Lung (tissue), 12 donors: ENCODE measurements around the gene KIF25. TPM values are rescaled to one million over a fixed set of nuclear protein-coding genes. Genes with fewer than 3 reads are reported as not detected.

Experiments used
- ATAC-seq: fragments of 200-7000 bp; cut with Tn5 transposase; one replicate; pipeline ENCODE4 v1.9.1; 2020; ENCODE audit warnings: moderate number of reproducible peaks; ENCODE audit not compliant: insufficient read depth, low FRiP score
- DNase-seq, 3 donors: peaks; one replicate each; pipeline ENCODE4 v3.0.0-alpha.2; 2013 to 2017
- H3K27ac ChIP-seq, 2 donors: one replicate each; pipeline ENCODE4 v1.5.1; 2013; ENCODE audit warnings: mild to moderate bottlenecking in 2 of 2, moderate library complexity in 2 of 2, control low read depth in 1 of 2, inconsistent platforms in 1 of 2, low read depth in 1 of 2, low read length in 1 of 2
- H3K27me3 ChIP-seq, 3 donors: one replicate each; pipeline ENCODE4 v1.5.1; 2013; ENCODE audit warnings: low read length in 2 of 3; ENCODE audit not compliant: control insufficient read depth in 3 of 3, insufficient read depth in 3 of 3
- H3K36me3 ChIP-seq, 4 donors: one replicate each; pipeline ENCODE4 v1.5.1; 2013; ENCODE audit warnings: low read length in 4 of 4, mild to moderate bottlenecking in 1 of 4, moderate library complexity in 1 of 4; ENCODE audit not compliant: control insufficient read depth in 4 of 4, insufficient read depth in 4 of 4
- H3K4me1 ChIP-seq, 5 donors: one replicate each; pipeline ENCODE4 v1.5.1; 2013; ENCODE audit warnings: low read length in 5 of 5, mild to moderate bottlenecking in 2 of 5, moderate library complexity in 1 of 5; ENCODE audit not compliant: control insufficient read depth in 5 of 5, insufficient read depth in 5 of 5
- H3K4me3 ChIP-seq: one replicate; pipeline ENCODE4 v1.5.1; 2013; ENCODE audit warnings: mild to moderate bottlenecking, control low read depth, moderate library complexity
- H3K9ac ChIP-seq, 2 donors: one replicate each; pipeline ENCODE4 v1.5.1; 2013; ENCODE audit warnings: low read length in 2 of 2, control low read depth in 1 of 2; ENCODE audit not compliant: insufficient read depth in 1 of 2
- H3K9me3 ChIP-seq, 4 donors: one replicate each; pipeline ENCODE4 v1.5.1; 2013; ENCODE audit warnings: low read length in 3 of 4, mild to moderate bottlenecking in 1 of 4, moderate library complexity in 1 of 4; ENCODE audit not compliant: control insufficient read depth in 4 of 4, insufficient read depth in 3 of 4
- WGBS, 2 donors: extraction: QIAGEN DNeasy Blood & Tissue Kit; methylation state at CpG; one replicate each; pipeline ENCODE4 v1.1.7; 2013; 5-methylcytosine and 5-hydroxymethylcytosine counted together
- polyA plus RNA-seq, 2 donors: library from polyadenylated mRNA; stranded (reverse); fragments of 200-250 nt; gene quantifications; one replicate each; pipeline ENCODE4 v1.2.1, GENCODE V29; 2013
- total RNA-seq, 2 donors: library from RNA; depleted of rRNA in 1 of 2; stranded (reverse); fragments of >200 nt in 1 of 2; gene quantifications; one replicate each; pipeline ENCODE4 v1.2.1, GENCODE V29; 2014 to 2021
- TF ChIP-seq, protein P1 (sequence below): IDR thresholded peaks from 2 replicates; pipeline ENCODE4 v1.5.1; 2012; ENCODE audit warnings: mild to moderate bottlenecking; ENCODE audit errors: control extremely low read depth, extremely low read depth
- donor health status: control.
- donor health status: control.
- donor health status: Bipolar disorder and iron deficiency.
- donor health status: healthy.
- donor health status: DM: yes; HTN: yes; CAD: no.

Gene KIF25
- total and polyA plus RNA-seq, 4 donors = 0.24 to 5.3 (median 0.53) TPM

DNA sequence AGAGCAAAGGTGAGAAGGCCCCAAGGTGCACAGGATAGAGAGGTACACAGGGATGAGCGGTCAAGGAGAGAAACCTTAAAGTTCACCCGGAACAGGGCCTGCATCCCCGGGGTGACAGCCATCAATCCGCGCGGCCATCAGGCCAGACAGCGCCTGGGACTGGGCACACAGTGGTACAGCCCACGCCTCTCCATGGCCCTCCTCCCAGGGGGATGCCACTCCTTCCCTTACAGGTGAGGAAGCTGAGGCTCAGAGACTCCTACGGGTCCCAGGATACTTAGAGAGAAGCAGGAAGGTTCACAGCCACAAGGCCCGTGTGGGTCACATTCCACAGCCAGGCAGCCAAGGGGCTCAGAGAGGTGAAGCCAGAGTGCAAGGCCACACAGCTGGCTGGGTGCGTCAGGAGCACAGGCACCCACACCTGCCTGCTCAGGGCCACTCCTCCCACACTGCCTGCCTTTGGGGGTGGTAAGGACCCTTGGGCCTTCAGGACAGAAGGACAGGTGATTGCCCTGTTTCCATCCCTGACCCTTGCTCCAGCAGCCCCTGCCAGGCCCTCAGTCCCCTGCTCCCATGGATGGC lies 66.8 kb downstream of the KIF25 start:
- Histone ChIP-seq H3K9me3 (no peaks in the 10 kb centered on the region), H3K36me3 (no peaks in the 10 kb centered on the region), H3K4me3 (no peak overlapping the region), H3K4me1 (peaks cover 0 to 9% (median 2%) of the 10 kb centered on the region in 5 donors), H3K27ac (no peak overlapping the region), H3K9ac (no peak overlapping the region), H3K27me3 (no peaks in the 10 kb centered on the region)
- 94% methylated on average over 11 of the region's 11 CpGs for WGBS, 2 donors
- no peak for DNase-seq
- TF ChIP-seq, protein P1, sequence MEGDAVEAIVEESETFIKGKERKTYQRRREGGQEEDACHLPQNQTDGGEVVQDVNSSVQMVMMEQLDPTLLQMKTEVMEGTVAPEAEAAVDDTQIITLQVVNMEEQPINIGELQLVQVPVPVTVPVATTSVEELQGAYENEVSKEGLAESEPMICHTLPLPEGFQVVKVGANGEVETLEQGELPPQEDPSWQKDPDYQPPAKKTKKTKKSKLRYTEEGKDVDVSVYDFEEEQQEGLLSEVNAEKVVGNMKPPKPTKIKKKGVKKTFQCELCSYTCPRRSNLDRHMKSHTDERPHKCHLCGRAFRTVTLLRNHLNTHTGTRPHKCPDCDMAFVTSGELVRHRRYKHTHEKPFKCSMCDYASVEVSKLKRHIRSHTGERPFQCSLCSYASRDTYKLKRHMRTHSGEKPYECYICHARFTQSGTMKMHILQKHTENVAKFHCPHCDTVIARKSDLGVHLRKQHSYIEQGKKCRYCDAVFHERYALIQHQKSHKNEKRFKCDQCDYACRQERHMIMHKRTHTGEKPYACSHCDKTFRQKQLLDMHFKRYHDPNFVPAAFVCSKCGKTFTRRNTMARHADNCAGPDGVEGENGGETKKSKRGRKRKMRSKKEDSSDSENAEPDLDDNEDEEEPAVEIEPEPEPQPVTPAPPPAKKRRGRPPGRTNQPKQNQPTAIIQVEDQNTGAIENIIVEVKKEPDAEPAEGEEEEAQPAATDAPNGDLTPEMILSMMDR = no peak
- ATAC-seq = no peak

GRCh38 chr6:168067081-168067759 lies 69.7 kb downstream of the KIF25 start:
- WGBS, 2 donors = 93 to 95% methylated on average over 24 of the region's 24 CpGs
- TF ChIP-seq, protein P1 = no peak
- H3K4me3 ChIP-seq = no peak overlapping the region
- no peaks in the 10 kb centered on the region for H3K9me3 ChIP-seq
- H3K27me3 ChIP-seq = no peaks in the 10 kb centered on the region
- no peaks in the 10 kb centered on the region for H3K36me3 ChIP-seq
- ATAC-seq = no peak
- no peak for DNase-seq
- H3K9ac ChIP-seq = no peak overlapping the region
- no peaks in the 10 kb centered on the region for H3K4me1 ChIP-seq
- no peak overlapping the region for H3K27ac ChIP-seq

GRCh38 chr6:168070804-168071203 lies 73.3 kb downstream of the KIF25 start:
- H3K4me3 ChIP-seq = no peak overlapping the region
- WGBS, 2 donors = 90 to 95% methylated on average over 7 of the region's 7 CpGs
- no peak overlapping the region for H3K9ac ChIP-seq
- H3K27me3 ChIP-seq = no peaks in the 10 kb centered on the region
- DNase-seq = no peak
- peaks cover 0 to 8% (median 0%) of the 10 kb centered on the region in 4 donors for H3K36me3 ChIP-seq
- H3K9me3 ChIP-seq = peaks cover 0 to 2% (median 0%) of the 10 kb centered on the region in 4 donors
- H3K4me1 ChIP-seq = no peaks in the 10 kb centered on the region
- TF ChIP-seq, protein P1 = no peak
- ATAC-seq = no peak
- no peak overlapping the region for H3K27ac ChIP-seq
